Measurements from ENCODE around the gene PRTFDC1. TPM values are rescaled to one million over a fixed set of nuclear protein-coding genes. Genes with fewer than 3 reads are reported as not detected.
"Not testable (repeated sequence)": the region's sequence is repeated elsewhere in the genome, so short reads cannot be mapped to it uniquely, and the experiment has no call there.

Gene PRTFDC1
- total RNA-seq, 1 donor from 2014 or later: 5.0 TPM

DNA sequence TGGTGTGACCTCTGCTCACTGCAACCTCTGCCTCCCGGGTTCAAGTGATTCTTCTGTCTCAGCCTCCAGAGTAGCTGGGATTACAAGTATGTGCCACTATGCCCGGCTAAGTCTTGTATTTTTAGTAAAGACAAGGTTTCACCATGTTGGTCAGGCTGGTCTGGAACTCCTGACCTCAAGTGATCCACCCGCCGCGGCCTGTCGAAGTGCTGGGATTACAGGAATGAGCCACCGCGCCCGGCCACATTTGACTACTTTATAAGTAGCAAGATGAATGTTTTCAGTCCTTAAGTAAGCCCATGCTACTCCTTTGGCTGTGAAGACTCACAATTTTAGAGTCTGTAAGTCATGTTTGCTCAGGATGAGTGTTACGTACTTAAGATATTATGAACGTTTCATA, 16.5 kb upstream of the PRTFDC1 start:
- DNase-seq (ENCODE audit: low spot score); intact Hi-C loops (cut with DNase I): not testable (repeated sequence)

DNA sequence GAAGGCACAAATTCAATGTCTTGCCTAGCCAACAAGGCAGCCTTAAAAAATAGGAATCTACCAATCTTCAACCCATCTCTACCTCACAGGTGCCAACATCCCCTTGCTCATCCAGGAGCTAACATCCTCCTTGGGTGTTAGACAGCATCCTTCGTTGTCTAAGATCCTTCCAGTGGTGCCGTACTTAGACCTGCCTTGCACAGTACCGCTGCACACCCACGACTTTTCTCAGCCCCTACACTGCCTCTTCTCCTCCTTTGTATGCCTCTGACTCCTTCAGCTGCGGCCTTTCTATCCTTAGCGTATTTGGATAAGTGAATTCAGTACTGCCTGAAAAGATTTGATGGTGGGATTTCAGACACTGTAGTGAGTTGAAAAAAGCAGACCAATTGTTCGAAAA, 15.9 kb upstream of the PRTFDC1 start:
- intact Hi-C loops (cut with DNase I): no loop called here

DNA sequence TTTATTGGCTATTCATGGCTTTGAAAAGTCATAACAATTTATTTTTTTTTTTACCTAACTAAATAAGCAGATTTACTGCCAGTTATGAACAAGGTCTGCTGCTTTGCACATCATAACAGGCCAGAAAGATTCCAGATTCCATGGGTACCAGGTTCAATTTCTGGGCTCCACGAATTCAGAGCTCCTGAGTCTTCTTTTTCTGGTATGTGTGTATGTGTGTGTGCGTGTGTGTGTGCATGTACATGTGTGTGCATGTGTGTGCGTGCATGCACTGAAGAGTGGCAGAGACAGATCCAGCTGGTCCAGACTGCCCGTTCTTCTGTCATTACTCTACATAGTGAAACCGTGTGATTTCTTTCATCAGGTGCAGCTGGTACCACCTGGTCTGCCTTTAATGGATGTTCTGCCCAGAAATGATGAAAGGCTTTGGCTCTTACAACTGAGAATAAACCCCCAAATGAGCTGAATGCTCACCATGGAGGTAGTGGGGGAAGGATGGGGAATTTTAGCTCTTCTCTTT, 14.6 kb upstream of the PRTFDC1 start:
- DNase-seq (ENCODE audit: low spot score): no peak
- intact Hi-C loops (cut with DNase I): no loop called here

More for the DNA sequence above, 15.9 kb upstream of the PRTFDC1 start:
- DNase-seq (ENCODE audit: low spot score): no peak

DNA sequence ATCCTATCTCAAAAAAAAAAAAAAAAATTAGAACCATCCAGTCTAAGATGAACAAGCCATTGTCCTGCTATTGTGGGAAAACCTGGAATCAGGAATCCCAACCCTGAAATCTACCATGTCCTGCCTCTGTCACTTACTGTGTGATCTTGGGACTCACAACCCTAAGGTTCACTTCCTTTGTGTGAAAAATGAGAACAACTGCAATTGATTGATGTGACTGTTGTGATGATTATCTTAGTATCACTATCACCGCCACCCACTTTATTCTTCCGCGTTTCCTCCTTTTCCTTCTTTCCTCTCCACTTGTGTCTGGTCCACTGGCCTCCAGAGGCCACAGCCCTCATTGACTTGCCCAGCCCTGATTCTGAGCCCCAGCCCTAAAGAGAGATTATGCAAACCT, 12.6 kb upstream of the PRTFDC1 start:
- intact Hi-C loops (cut with DNase I): no loop called here

DNA sequence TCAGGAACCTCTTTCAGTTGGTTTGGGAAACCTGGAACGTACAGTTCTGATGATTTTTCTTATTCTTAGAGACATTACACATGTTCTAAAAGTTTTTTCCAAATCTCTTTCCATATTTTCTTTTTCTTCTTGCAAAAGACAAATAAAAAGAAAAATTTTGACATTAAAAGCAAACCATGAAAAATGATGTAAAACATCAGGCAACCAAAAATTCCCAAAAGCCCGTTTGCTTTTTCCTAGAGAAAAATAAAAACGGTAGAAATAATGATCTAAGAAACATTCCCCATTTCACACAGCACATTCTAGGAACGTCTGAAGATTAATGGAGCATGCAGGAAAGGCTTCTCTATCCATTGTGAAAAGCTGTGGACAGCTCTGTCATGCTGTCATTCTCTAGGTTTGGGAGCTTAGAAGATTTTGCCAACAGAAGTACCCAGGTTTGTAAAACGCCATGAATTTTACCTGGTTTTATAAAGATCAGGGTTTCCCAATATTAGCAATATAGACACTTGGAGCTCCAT, 11.2 kb upstream of the PRTFDC1 start:
- DNase-seq (ENCODE audit: low spot score): no peak
- intact Hi-C loops (cut with DNase I): no loop called here

More for the DNA sequence above, 12.6 kb upstream of the PRTFDC1 start:
- no peak for DNase-seq (ENCODE audit: low spot score)

DNA sequence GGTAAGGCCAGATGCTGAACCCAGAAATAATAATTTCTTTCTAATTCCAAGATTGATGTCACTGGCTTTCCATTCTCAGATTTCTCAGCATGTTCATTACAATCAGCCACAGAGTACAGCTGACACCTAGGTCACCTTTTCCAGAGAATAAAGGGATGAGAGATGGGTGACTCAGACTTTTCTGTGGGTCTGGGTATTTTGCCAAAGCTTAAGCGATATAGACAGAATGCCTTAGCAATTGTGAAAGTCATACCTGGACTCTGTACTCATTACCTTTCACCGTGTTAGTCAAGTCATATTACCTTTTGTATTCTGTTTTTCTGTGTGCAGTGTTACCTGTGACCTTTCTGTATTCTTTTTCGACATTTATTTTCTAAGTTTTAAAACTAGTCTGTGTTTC, 10.6 kb upstream of the PRTFDC1 start:
- intact Hi-C loops (cut with DNase I): no loop called here
- DNase-seq (ENCODE audit: low spot score): no peak

DNA sequence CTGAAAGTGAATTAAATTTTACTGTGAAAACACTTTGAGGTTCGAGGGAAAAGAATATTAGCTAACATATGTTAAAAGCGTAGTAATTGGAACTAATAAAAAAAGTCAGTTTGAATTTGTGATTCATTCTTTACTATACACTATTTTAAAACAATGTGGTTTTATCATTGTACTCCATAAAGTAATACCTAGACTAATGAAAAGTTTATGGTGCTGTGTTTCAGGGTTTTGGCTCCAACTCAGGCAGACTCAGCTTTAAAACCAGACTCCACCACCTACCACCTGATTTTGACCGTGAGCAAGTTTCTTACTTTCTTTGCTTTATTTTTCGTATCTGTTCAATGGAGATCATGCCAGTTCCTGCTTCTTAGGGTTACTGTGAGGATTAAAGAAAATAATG, 9.2 kb upstream of the PRTFDC1 start:
- intact Hi-C loops (cut with DNase I): no loop called here
- no peak for DNase-seq (ENCODE audit: low spot score)

DNA sequence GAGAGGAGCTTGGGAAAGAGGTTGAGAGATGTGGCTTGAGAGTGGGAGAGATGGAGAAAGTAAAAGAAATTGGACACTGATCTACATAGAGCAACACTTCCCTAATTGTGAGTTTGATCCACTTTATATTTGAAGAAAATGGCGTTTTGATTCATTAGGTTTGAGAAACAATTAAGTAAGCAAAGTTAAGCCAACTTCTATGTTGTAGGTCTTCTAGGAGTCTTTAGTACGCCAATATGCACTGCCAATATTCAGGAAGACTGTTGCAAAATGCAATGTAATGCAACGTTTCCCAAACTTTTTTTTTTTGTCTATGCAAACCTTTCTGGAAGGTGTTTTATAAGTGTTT, 7.0 kb upstream of the PRTFDC1 start:
- DNase-seq (ENCODE audit: low spot score): no peak
- intact Hi-C loops (cut with DNase I): no loop called here

DNA sequence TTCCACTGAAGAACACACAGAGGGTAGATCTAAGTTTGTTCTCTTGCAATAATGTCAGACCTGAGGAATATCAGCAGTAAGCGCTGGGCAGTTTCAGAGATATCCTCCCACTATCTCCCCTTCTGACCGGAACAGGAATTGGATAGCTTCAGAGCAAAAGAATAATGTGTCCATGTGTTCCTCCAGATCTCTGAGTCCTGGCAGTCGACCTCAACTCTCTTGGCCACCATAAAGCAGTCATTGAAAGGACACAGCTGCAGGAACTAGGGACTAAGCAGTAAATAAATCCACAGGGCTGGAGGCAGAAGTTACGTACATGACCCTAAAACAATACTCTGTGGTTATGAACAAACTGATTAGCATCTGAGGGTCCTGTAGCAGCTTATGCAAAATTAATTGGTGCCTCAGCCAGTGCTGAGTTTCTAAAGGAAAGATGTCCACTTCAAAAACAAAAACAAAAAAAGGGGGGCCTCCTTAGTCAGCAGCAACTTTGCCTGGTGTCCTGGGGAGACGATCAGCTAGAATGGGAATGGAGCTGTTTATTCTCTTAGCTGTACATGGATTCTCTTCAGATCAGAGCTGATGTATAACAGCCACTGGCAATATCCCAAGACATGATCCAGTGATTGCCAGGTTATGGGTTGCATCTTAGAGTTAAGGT, 6.4 kb upstream of the PRTFDC1 start:
- intact Hi-C loops (cut with DNase I): no loop called here

DNA sequence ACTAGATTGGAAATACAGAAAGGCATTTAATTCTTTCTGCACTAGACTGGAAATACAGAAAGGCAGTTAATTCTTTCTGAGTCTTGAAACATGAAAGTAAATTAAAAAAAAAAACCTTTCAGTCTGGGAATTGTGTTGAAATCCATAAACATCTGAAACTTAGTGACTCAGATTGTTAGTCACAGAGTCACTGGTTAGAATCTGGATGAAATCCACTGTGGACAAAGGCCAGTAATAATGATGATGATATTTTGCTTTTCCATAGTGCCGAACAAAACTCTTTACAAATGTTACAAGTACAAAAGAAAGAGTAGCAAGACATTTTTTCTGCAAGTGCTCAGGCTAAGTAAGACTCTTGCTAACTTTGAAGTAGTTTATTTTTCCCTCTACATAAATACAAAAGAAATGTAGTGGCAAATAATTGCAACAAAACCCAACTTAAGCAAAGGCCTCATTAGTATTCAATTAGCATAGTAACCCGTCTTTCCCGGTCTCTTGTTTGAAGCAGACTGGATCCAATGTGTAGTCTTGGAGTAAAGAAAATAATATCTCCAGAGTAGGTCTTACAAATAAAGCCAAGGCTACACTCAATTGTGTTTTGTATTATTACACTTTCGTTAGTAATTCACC, 5.8 kb upstream of the PRTFDC1 start:
- no peak for DNase-seq (ENCODE audit: low spot score)
- intact Hi-C loops (cut with DNase I): no loop called here

More for the DNA sequence above, 6.4 kb upstream of the PRTFDC1 start:
- no peak for DNase-seq (ENCODE audit: low spot score)

DNA sequence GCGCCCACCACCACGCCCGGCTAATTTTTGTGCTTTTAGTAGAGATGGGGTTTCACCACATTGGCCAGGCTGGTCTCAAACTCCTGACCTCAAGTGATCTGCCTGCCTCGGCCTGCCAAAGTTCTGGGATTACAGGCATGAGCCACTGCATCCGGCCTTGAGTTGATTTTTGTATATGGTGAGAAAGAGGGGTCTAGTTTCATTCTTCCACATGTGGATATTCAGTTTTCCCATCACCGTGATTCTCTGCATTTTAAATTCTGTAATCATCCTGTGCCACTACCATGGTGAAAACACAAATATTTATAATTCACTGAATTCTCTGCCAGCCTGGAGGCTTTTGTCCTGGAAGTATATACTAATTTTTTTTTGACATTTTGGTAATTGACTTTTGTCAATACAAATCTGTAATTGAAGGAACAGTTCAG, 5.2 kb upstream of the PRTFDC1 start:
- intact Hi-C loops (cut with DNase I); DNase-seq (ENCODE audit: low spot score): not testable (repeated sequence)

DNA sequence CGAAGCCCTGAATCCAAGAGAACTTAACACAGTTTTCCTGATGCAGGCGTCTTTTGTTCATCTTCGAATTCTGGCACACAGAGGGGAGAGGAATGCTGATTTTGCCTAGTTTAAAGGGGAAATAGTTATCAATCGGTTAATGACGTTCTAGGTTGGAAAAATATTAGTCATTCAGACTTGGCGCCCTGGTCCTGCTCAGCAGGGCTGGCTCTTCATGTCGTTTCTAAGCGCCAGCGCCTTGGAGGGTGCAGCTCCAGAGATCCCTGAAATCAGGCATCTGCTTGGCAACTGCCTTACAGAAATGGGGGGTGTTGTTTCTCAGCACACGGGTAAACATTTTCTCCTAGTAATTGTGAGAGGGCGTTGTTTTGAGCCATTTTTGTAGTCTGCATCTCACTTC, 1.3 kb upstream of the PRTFDC1 start:
- intact Hi-C loops (cut with DNase I): loop anchor here (5.0 kb wide), 2 partner anchors 231 to 311 kb away; partner anchors contain the start of gene ARHGAP21
- no peak for DNase-seq (ENCODE audit: low spot score)

DNA sequence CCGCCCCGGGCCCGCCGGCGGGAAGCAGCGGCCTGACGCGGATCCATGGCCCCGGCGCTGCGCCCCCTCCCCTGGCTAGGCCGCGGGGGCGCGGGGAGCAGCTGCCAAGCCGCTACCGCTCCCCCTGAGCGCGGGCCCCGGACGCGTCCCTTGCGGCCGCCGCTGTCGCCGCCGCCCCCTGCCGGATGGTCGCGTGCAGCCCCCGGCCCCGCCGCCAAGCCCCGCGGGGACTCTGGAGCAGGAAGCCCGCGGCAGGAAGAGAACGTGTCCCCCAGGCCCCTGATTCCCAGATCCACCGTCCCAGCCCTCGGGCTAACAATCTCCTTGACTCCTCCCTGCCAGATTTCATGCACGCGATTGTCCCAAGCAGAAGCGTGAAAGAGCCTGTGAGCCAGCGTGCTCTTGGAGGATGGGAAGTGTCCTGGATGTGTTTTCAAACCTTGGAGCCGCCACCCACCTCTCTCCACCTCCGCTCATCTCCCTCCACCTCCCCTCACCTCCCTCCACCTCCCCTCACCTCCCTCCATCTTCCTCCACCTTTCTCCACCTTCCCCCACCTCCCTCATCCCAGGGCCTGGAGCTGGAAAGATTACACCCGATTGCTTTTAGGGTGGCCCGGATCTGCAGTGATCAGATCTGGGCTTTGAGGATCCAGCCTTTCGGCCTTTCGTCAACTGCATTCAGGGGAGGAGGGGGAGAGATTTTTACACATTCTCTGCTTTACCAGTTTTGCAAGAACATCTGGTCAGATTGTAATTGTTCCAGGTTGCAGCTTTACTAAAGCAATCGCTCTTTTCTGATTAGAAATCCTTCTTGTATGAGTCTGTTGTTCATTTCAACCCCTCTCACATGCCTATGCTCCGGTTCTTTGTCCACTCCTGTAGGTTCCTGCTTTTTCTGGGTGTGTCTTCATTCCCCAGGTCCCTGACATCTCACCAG, 570 bp upstream of the PRTFDC1 start:
- no peak for DNase-seq (ENCODE audit: low spot score)
- intact Hi-C loops (cut with DNase I): loop anchor here (5.0 kb wide), 2 partner anchors 231 to 311 kb away; partner anchors contain the start of gene ARHGAP21

DNA sequence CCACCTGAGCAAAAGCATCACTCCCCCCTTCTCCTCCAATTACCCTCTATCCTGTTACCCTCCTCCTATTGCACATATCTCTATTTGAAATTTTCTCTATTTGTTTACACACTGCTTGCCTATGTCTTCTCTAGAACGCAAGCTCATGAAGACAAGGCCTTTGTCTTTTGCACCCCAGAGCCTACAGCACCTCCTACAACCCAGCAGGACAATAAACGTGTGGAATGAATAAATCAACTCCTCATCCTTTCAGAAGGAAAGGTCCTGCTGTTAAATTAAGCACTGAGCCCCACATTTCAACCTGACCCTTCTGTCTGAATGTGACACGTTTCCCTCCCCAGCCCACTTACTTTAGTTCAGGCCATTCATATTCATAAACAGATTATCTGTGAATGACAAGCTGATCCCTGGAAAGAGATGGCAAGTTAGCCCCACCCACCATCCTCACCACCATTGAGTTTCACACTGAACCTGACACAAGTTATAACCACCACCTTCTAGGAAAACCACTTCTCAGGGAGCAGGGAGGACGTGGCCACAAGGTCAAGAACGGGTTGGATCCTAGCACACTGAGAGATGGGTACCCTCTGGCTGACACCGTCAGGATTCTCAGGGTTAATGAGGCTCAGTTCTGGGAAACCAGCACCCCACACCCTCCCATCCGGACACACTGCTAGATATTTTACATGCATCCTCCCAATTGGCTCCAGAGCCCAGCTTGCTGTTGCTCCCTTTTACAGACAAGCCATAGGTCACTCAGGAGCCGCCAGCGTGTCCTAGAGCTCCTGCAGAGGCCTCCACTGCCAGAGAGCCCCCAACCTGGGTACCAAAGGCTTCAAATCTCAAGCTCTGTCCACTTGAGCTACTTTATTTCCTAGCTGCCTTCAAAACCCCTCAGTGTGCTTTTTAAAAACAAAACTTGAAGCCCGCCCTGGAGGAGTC, 934 bp downstream of the PRTFDC1 start:
- DNase-seq (ENCODE audit: low spot score): no peak
- intact Hi-C loops (cut with DNase I): loop anchor here (5.0 kb wide), 2 partner anchors 229 to 309 kb away; partner anchors contain the start of gene ARHGAP21

DNA sequence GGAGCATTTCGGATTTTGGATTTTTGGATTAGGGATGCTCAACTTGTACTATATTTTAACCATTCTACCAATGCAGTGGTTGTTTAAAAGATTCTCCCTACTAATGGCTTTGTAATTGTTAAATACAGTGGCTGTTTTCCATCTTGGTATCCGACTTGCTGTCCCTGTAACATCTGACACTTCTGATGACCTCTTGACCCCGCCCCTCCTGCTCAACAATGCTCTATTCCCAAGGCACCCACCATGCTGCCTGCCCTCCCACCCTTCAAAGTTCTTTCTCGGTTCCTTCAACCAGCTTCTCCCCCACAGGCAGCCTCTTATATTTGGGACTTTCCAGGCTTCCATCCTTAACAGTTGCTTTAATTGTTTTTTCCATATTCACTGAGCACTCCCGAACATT, 2.0 kb downstream of the PRTFDC1 start:
- no peak for DNase-seq (ENCODE audit: low spot score)
- intact Hi-C loops (cut with DNase I): loop anchor here (5.0 kb wide), 2 partner anchors 228 to 308 kb away; partner anchors contain the start of gene ARHGAP21

DNA sequence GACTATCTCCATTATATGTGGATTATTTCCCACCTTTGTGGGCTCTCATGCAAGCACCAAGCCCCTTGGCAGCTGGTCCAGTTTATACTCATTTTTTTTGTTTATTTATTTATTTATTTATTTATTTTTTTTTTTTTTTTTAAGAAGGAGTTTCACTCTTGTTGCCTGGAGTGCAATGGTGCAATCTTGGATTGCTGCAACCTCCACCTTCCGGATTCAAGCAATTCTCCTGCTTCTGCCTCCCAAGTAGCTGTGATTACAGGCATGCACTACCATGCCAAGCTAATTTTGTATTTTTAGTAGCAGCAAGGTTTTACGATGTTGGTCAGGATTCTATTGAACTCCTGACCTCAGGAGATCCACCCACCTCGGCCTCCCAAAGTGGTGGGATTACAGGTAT, 2.8 kb downstream of the PRTFDC1 start:
- DNase-seq (ENCODE audit: low spot score): no peak
- intact Hi-C loops (cut with DNase I): loop anchor here (5.0 kb wide), 2 partner anchors 227 to 307 kb away; partner anchors contain the start of gene ARHGAP21

DNA sequence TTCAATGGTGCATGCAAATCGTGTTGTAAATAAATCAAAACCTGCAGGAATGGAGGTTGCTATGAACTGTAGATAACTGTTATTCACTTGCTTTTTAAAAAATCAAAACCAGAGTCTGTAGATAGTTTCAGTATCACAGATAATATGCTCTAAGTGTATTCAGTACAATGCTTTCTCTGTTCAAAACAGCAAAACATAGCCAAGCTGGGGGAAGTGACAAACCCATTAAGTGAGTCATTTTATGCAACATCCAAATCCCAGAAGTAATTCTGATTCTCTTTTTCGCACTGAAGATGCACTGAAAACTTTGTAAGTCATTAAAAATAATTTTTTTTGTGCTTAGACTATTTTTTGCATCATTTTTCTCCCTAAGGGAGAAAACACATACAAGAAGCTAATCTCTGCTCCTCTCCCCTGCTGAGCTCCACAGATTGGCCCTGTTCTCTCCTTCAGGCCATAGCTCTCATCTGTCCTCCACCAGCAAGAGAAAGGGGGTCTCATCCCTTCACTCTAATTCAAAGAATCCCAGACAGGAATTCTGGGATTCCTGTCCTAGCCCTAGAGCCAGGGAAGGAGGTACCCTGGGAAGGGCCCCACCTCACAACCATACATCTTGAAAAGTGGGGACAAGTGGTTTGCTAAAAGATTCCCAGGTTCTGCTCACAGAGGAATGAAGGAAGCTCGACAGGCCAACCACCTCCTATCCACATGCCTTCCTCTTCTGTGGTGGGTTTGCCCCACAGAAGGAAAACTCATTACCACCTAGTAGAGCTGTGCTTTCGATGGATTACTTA, 4.9 kb downstream of the PRTFDC1 start:
- DNase-seq (ENCODE audit: low spot score): no peak
- intact Hi-C loops (cut with DNase I): no loop called here
